Measurements from ENCODE around the gene TTC27.
"Not testable (repeated sequence)": the region's sequence is repeated elsewhere in the genome, so short reads cannot be mapped to it uniquely, and the experiment has no call there.

Gene TTC27

DNA sequence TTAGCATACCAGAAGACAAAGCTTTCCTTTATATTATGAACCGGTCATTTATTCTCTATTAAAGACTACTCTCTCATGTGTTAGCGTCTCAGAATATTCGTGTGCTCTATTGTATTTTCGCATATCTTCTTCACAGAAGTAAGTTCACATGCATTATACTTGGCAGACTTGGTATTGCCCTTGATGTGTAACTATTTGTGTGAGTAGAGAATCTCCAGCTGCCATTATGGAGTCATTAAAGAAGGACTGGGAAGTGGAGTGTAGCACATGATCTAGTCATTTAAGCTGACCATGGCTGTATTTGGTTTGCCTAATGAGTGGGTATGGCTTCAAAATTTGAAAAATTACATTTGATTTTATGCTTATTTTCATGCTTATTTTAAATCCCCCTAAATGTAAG, 92.9 kb downstream of the TTC27 start:
- no peak for DNase-seq

DNA sequence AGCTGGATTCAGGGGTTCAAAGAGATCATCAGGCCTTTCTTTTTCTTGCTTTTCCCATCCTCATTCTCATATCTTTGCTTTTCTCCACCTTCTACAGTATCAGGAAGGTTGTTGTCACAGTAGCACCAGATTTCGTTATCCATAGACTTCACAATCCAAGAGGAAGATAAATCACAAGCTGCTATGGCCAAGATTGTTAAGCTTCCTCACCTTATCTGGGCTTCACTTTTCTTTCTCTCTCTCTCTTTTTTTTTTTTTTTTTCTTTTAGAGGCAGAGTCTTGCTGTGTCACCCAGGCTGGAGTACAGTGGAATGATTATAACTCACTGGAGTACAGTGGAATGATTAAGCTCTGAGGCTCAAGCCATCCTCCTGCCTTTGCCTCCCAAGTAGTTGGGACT, 93.5 kb downstream of the TTC27 start:
- DNase-seq, result no peak

DNA sequence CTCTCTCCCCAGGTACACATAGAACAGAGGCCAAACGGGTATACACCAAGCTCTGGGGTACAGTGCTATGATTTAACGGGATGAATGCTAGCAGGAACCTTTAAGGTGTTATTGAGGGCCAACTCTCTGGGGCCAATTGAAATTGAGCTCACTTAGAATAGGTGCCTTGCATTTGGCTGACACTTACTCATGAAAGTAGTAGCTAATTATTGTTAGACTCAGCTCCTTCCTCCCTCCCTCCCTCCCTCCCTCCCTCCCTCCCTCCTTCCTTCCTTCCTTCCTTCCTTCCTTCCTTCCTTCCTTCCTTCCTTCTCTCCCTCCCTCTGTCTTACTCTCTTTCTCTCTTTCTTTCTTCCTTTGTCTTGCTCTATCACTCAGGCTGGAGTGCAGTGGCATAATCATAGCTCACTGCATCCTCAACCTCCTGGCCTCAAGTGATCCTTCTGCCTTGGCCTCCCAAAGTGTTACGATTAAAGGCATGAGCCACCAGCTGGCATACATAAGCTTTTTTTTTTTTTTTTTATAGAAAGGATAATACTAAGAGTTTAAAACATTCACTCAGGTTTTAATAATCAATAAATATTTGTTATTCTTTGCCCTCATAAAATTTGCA, 95.7 kb downstream of the TTC27 start:
- no peak for DNase-seq

DNA sequence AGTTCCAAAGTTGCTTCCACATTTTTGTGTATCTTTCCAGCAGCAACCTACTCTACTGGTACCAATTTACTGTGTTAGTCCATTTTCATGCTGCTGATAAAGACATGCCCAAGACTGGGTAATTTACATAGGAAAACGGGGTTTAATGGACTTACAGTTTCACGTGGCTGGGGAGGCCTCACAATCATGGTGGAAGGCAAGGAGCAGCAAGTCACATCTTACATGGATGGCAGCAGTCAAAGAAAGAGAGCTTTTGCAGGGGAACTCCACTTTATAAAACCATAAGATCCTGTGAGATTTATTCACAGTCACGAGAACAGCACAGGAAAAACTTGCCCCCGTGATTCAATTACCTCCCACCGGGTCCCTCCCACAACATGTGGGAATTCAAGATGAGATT, 98.8 kb downstream of the TTC27 start:
- DNase-seq, result not testable (repeated sequence)

DNA sequence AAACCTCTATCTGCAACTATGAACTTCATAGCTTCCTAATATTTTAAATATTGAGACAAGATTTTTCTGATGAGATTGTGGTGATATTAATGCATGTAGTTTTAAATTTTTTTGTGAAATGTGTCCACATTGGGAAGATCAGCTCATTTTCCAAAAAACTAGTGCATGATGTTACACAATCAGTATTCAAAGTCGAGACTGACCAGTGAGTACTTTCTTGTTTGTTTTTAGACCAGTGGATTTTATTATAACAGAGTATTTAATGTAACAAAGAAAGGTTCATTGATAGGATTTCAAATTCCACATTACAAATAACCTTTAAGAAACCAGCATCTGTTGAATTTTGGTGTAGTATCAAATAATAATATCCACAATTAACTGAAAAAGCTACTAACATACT, 99.3 kb downstream of the TTC27 start:
- no peak for DNase-seq

DNA sequence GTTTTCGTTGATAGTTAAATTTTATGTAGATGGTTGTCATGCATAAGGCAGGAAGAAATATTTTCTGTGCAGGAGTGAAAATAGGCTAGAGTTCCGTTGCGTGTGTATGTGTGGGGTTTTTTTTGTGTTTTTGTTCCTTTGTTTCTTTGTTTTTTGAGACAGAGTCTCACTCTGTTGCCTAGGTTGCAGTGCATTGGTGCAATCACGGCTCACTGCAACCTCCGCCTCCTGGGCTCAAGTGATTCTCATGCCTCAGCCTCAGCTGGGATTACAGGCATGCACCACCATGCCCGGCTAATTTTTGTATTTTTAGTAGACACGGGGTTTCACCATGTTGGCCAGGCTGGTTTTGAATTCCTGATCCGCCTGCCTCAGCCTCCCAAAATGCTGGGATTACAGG, 103.1 kb downstream of the TTC27 start:
- DNase-seq, result not testable (repeated sequence)

DNA sequence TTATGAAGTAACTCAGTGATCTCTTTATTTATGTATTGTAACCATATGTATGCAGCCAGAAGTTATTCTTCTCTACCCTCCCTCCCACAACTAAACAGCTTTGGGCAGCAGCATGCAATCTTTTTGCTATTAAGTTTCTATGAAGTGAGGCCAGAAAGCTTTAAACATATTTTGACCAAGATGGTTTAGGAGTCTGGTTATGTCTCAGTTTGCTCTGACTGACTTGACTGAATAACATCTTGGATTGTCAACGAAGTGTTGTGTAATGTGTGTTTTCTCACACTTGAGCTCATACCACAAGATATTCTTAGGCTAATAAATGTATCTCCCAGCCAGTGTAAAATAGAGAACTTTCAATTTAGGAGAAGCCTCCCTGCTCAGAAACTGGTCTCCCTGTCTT, 104.3 kb downstream of the TTC27 start:
- DNase-seq, result no peak

DNA sequence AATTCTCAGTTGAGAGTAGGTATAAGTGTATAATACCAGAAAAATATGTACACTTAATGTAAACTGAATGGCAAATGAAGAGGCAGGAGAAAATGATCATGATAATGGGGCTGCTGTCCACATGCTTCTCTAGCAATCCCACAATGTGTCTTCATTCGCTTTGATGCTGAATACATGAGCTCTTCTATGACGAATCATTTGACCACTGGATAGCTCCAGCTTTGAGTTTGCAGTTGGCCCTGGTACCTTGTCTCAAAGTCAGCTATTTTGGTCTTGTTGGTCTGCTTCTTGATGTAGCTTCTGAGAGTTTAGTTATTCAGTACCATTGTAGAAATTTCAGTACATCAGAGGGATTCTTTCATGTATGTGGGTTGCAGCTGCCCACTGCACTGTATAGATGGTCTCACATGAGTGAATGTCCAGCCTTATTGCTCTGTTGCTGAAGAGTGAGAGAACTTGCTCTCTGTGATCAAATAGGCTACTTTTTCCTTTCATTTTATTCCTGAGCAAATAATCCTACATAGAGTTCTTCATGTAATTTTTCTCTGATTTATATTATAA, 105.1 kb downstream of the TTC27 start:
- no peak for DNase-seq

DNA sequence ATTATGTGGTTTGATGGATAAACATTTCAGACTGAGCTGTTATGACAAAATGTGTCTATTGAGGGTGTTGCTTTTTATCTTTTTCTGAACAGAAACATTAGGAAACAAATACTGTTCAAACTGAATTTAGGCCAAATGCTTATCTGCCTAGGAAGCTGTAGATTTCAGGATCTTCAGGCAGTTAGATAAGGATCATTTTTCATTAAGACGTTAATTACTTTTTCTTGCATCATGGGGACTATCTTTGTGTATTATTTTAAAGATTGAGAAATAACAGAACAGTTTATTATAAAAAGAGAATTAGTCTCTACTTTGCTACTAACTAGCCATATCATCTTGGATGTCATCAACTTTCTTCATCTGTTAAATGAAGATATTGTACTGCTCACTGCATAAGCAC, 107.5 kb downstream of the TTC27 start:
- DNase-seq, result no peak

DNA sequence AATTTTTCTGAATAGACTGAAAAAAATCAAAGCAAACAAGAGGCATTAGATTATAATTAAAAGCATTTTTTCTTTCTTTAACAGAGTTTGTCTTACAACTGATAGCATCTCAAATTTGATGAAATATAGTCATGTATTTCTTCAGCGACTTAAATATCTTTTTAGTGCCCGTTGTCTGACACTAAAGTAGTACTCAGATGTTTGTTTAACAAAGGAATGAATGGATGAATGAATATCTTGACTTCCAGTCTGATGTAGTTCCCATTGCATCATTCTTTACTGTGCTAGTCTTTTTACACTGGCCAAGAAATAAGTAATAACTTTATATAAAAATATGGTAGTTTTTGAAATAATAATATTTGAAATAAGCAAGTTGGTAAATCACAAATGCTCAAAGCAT, 111.1 kb downstream of the TTC27 start:
- DNase-seq, result no peak

DNA sequence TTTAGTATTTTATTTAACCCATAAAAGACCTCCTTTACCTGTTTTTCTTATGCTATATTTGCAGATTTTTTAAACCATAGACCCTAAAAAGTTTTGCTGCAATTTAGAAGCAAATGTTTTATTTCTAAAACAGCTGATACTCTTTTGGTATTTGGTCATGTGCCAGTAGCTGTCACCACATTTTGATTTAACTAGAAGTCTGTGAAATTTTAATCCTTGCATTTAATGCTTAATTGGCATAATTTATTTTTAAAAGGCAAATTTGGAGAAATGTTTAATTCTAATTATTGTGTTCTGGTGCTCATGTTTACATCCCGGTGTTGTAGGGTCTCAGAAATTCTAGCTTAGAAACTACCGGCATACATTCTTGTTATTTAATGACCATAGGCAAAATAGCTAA, 111.8 kb downstream of the TTC27 start:
- DNase-seq, result no peak

DNA sequence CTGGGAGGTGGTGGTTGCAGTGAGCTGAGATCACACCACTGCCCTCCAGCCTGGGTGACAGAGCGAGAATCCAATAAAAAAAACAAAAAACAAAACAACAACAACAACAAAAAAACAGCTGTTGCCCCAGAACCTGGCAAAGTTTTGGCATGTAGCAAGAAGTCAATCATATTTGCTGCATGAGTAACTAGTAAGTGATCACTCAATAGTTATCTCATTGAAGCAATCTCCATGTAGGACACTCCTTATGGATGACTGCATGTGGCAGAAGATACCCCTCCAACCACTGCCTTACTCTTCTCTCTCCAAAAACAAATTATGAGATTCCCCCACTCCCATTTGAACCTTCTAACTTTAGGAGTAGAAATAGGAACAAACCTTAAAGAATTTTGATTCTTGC, 113.7 kb downstream of the TTC27 start:
- no peak for DNase-seq

DNA sequence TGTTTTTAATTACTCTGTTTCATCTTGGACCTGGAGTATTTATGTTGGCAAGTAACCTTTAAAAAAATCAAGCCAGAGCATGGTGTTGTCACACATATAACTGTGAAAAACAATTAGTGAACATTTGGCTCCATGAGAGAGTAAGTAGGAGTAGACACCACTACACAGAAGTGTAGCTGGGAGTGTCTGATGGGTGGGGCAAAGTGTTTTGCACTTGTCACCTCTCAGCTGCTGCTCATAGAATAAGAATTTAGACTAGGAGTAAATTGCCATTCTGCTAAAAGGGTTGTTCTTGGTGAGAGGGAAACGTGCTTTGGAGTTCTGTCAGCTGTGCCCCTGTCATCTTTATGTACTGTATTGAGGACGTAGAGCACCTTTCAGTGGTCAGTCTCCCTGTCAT, 114.5 kb downstream of the TTC27 start:
- no peak for DNase-seq

DNA sequence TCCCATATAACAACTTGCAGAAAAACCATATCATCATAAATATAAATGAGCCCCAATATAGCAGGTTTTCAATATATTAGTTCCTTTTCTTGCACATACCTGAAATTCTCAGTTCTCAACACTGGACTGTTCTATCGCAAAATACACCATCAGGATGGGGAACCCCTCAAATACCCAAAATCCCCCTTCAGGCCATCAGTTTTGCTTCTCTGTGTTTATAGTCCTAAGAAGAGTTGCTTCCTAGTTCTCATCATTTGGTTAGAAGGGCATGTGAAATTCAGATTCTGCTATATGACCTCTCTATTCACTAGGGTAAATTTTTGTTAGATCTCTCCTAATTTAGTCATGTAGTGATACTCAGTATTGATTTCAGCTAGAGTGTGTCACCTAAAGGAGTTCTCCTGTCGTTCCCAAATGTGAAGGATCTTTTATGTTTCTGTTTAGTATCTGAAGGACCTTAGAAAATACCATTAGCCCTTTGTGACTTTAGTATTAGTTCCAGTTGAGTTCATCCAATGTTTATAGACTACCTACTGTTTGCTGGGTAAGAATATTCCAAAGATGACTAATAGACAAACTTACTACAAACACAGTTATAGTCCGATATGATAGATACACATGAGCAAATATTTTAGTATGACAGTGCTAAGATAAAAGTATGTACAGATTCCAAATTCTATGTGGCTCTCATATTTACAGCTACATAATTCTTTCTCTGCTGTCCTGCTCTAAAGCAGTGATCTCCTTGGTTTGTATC, 115.8 kb downstream of the TTC27 start:
- no peak for DNase-seq

DNA sequence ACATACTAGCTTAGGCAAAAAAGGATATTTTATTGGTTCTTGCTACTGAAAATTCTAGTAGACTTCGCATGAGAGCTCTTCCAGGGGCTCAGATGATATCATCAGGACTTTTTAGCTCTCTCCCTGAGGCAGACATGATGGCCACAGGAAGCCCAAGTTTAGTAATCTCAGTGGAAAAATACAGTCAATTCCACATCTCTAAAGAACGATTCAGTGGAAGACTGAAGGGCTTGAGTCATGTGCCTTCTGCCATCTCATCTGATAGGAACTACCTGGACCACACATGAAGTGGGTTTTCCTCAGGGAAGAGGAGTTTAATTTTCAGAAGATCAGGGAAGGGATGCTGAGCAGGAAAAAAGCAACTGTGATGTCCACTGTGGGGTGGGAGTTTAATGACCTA, 117.3 kb downstream of the TTC27 start:
- no peak for DNase-seq

DNA sequence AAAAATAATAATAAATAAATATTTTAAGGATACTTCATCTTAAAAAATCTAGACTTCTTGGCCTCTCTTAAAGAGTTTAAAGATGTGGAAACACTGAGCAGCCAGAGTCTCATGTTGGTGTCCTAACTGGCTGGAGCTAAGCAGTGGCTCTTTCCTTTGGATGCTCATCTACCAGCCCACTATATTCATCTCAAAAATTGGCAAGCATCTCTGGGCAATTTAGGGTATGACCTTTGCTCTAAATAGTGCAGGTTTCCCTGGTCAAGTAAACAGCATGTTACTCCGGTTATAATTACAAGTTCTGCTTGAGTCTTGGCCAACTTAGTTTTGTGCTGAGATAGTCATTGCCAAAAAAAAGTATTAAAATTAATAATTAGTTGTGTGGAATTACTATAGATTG, 117.8 kb downstream of the TTC27 start:
- no peak for DNase-seq

DNA sequence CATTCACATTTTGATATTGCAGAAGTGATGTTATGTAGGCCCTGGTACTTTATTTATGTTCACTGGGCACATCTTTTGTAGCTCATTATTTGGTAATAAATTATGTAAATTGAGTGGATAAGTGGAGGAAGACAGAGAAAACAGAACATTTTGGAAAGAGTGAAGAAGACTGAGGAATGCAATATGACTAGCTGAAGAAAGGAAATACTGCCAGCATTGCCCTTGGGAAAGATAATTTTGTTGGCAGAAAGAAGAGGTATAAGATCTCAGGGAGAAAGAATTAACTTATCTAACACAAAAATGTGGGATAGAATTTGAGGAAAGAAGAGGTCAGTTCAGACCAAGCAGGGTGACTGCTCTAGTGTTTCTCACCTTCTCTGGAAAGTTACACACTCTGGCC, 118.8 kb downstream of the TTC27 start:
- DNase-seq, result no peak

DNA sequence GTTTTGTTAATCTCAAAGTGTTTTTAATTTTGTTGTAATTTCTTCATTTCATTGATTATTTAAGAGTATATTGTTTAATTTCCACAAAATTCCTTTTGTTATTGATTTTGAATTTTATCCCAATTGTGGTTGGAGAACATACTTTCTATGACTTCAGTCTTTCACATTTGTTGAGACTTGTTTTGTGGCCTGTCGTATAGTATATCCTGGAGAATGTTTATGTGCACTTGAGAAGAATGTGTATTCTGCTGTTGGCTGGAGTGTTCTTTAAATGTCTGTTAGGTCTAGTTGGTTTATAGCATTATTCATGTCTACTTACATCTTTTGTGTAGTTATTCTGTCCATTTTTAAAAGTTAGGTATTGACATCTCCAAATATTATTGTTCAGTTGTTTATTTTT, 120.3 kb downstream of the TTC27 start:
- DNase-seq, result no peak

DNA sequence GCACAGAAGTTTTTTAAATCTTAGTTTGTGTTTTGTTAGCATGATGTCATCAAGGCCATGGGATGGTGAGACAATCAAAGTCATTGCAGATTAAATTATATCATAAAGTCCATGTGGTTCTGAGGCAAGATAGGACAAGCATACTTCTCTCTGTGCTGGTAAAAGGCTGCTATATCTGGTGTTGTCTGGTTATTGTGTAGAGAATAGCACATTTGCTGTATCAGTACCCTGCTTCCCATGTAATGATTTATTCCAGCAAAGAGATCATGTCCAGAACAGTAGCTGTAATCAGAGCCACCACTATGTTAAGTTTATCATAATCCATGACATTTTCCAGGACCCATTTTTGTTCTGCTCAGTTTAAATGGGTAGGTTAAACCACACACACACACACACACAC, 123.0 kb downstream of the TTC27 start:
- no peak for DNase-seq

DNA sequence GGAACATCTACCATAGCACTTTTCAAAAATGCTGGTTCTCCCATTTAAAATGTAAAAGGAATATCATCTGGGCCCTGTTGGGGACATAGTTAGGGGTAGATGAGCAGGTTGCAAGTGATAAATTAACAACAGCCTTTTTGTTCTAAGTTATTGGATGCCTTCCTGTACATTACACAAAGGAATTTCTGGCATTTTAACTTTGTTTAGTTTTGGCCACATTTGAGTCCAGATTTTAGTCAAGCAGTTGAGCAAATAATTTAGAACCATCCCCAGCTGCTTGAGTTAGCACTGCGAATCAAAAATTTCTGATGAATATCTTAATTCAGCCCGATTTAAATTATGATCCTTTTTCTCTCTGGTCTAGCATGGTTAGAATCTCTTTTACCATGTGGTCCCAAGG, 124.4 kb downstream of the TTC27 start:
- DNase-seq, result no peak

DNA sequence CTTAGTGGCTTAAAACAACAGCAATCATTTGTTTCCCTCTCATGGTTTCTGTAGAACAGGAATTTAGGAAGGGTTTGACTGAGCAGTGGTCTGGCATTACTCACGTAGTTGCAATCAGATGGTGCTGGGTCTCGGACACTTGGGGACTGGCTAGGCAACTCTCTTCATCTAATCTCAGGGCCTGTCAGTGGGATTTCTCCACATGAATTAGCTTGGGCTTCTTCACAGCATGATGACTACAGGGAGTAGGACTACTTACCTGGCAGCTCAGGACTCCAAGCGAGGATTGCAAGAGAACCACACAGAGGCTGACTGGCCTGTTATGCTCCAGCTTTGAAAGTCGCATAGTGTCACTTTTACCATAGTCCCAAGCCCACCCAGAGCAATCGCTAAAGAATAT, 125.1 kb downstream of the TTC27 start:
- DNase-seq, result no peak

DNA sequence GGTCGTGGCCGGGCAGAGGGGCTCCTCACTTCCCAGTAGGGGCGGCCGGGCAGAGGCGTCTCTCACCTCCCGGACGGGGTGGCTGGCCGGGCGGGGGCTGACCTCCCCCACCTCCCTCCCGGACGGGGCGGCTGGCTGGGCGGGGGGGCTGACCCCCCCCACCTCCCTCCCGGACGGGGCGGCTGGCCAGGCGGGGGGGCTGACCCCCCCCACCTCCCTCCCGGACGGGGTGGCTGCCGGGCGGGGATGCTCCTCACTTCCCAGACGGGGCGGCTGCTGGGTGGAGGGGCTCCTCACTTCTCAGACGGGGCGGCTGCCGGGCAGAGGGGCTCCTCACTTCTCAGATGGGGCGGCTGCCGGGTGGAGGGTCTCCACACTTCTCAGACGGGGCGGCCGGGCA, 126.8 kb downstream of the TTC27 start:
- not testable (repeated sequence) for DNase-seq

DNA sequence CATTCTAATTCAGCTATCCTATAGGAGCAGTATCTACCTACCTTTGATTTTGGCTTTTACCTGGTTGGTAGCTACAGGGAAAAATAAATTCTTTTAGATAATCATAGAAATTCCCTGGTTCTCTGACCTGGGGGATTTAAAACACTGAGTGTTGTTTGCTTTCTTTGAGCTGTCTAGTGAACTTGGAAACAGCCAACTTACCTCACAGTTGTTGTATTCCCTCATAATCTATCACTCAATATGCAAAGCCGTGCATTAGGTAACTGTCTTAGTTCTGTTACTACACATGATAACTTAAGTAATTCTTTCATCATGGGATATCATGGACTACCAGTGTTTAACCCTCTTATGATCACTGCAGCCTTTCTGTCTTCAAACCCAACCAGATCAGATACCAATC, 127.8 kb downstream of the TTC27 start:
- DNase-seq, result no peak

DNA sequence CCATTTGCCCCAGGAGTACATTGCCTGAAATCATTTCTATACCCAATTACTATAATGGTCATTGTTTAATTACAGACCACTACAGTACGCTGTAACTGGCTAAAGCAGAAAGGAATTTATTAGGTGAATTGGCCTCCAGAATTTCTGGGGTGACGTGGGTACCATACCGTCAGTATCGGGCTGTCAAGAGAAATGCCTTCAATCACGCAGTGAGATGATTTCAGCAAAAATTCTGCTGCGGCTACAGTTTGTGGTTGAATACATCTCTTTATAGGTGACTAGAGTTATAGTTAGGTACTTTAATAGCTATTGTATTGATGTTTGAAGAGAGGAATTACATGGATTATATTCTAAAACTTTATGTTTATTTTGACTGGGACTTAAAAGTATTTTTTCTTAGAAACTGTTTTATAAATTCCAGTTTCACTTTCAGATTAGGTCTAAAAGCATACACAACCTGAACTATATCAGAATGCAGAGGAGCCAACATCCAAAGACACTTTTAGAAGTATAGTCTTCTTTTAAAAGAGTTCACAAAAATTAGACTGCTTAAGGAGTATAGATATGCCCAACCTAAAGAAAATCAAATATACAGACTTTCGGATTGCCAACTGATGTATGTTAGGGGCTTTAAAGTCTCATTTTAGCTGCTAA, 128.4 kb downstream of the TTC27 start:
- no peak for DNase-seq
